22Rv1 (cell line): Measurements from ENCODE around the gene UBE2J1.

Experiments
- CTCF ChIP-seq: fragments of 450-650 bp; IDR thresholded peaks from 2 replicates; pipeline ENCODE4 v1.5.1; 2017; ENCODE audit warnings: mild to moderate bottlenecking
- ZFX ChIP-seq: fragments of 450-650 bp; IDR thresholded peaks from 2 replicates; pipeline ENCODE4 v1.6.1; 2017; ENCODE audit warnings: antibody characterized with exemption, borderline replicate concordance

GRCh38 chr6:89282749-89283148 is 69.8 kb downstream of the UBE2J1 start:
- no peak for TF ChIP-seq CTCF
- no peak for TF ChIP-seq ZFX
